ENCODE measurements around the gene C21orf91.

The C21orf91 gene

GRCh38 chr21:17799414-17800164 lies 19.6 kb downstream of the C21orf91 start:
- no peak overlapping the region for H3K27ac ChIP-seq
- no peak for DNase-seq (ENCODE audit: low read depth, low spot score)

GRCh38 chr21:17798796-17799195 lies 20.4 kb downstream of the C21orf91 start:
- no peak for DNase-seq (ENCODE audit: low read depth, low spot score)

GRCh38 chr21:17797967-17798366 lies 21.2 kb downstream of the C21orf91 start:
- no peak for DNase-seq (ENCODE audit: low read depth, low spot score)
- no peak overlapping the region for H3K27ac ChIP-seq

More at GRCh38 chr21:17798796-17799195, 20.4 kb downstream of the C21orf91 start:
- H3K27ac ChIP-seq: no peak overlapping the region

- H3K27ac ChIP-seq: no peak overlapping the region
- no peak for DNase-seq (ENCODE audit: low read depth, low spot score)
These were observed 22.7 kb downstream of the C21orf91 start for GRCh38 chr21:17796503-17796902.

GRCh38 chr21:17796037-17796403 lies 23.1 kb downstream of the C21orf91 start:
- no peak overlapping the region for H3K27ac ChIP-seq

GRCh38 chr21:17795146-17796036 lies 23.8 kb downstream of the C21orf91 start:
- no peak for DNase-seq (ENCODE audit: low read depth, low spot score)
- no peak overlapping the region for H3K27ac ChIP-seq

More at GRCh38 chr21:17796037-17796403, 23.1 kb downstream of the C21orf91 start:
- DNase-seq (ENCODE audit: low read depth, low spot score): no peak

GRCh38 chr21:17794518-17795145 lies 24.5 kb downstream of the C21orf91 start:
- no peak for DNase-seq (ENCODE audit: low read depth, low spot score)

GRCh38 chr21:17793246-17794123 lies 25.7 kb downstream of the C21orf91 start:
- H3K27ac ChIP-seq: no peak overlapping the region
- no peak for DNase-seq (ENCODE audit: low read depth, low spot score)

More at GRCh38 chr21:17794518-17795145, 24.5 kb downstream of the C21orf91 start:
- H3K27ac ChIP-seq: no peak overlapping the region

- no peak for DNase-seq (ENCODE audit: low read depth, low spot score)
- H3K27ac ChIP-seq: no peak overlapping the region
These were observed 29.5 kb downstream of the C21orf91 start for GRCh38 chr21:17789656-17790055.

- no peak overlapping the region for H3K27ac ChIP-seq
These were observed 30.1 kb downstream of the C21orf91 start for GRCh38 chr21:17789069-17789468.

GRCh38 chr21:17786851-17787181 lies 32.3 kb downstream of the C21orf91 start:
- DNase-seq (ENCODE audit: low read depth, low spot score): no peak
- no peak overlapping the region for H3K27ac ChIP-seq

More at GRCh38 chr21:17789069-17789468, 30.1 kb downstream of the C21orf91 start:
- DNase-seq (ENCODE audit: low read depth, low spot score): no peak

GRCh38 chr21:17786071-17786850 lies 32.9 kb downstream of the C21orf91 start:
- H3K27ac ChIP-seq: no peak overlapping the region

GRCh38 chr21:17785403-17785788 lies 33.8 kb downstream of the C21orf91 start:
- DNase-seq (ENCODE audit: low read depth, low spot score): no peak
- H3K27ac ChIP-seq: no peak overlapping the region

More at GRCh38 chr21:17786071-17786850, 32.9 kb downstream of the C21orf91 start:
- no peak for DNase-seq (ENCODE audit: low read depth, low spot score)

GRCh38 chr21:17784604-17785402 lies 34.4 kb downstream of the C21orf91 start:
- no peak overlapping the region for H3K27ac ChIP-seq
- no peak for DNase-seq (ENCODE audit: low read depth, low spot score)

GRCh38 chr21:17784180-17784598 lies 35.0 kb downstream of the C21orf91 start:
- no peak for DNase-seq (ENCODE audit: low read depth, low spot score)
- no peak overlapping the region for H3K27ac ChIP-seq

- H3K27ac ChIP-seq: no peak overlapping the region
- DNase-seq (ENCODE audit: low read depth, low spot score): no peak
These were observed 35.5 kb downstream of the C21orf91 start for GRCh38 chr21:17783481-17784179.

GRCh38 chr21:17783003-17783402 lies 36.2 kb downstream of the C21orf91 start:
- H3K27ac ChIP-seq: no peak overlapping the region
- no peak for DNase-seq (ENCODE audit: low read depth, low spot score)

GRCh38 chr21:17782051-17782450 lies 37.1 kb downstream of the C21orf91 start:
- no peak overlapping the region for H3K27ac ChIP-seq
- no peak for DNase-seq (ENCODE audit: low read depth, low spot score)

All from epithelial cell of prostate (primary cell).